HEK293 (cell line): ENCODE measurements around the gene KRT80.

Experiments
- SETDB1 ChIP-seq: IDR thresholded peaks from one replicate; pipeline ENCODE4 v1.6.1; 2017; ENCODE audit warnings: mild to moderate bottlenecking, low read length, moderate library complexity, mixed read lengths; ENCODE audit not compliant: insufficient read length
- ZNF146 ChIP-seq: fragments of 450-650 bp; formaldehyde crosslinking; IDR thresholded peaks from 2 replicates; pipeline ENCODE4 v1.5.1; 2016; ENCODE audit warnings: missing biosample characterization, missing genetic modification characterization
- ZNF184 ChIP-seq: fragments of 450-650 bp; IDR thresholded peaks from 2 replicates; pipeline ENCODE4 v1.5.1; 2018; ENCODE audit warnings: missing biosample characterization, mild to moderate bottlenecking, missing genetic modification characterization
- ZNF248 ChIP-seq: fragments of 450-650 bp; formaldehyde crosslinking; IDR thresholded peaks from 2 replicates; pipeline ENCODE4 v1.5.1; 2017; ENCODE audit warnings: missing biosample characterization, missing genetic modification characterization
- ZNF335 ChIP-seq: fragments of 450-650 bp; formaldehyde crosslinking; conservative IDR thresholded peaks from 2 replicates; pipeline ENCODE4 v1.5.1; 2016; ENCODE audit warnings: missing biosample characterization, missing genetic modification characterization
- ZNF585B ChIP-seq: fragments of 450-650 bp; formaldehyde crosslinking; IDR thresholded peaks from 2 replicates; pipeline ENCODE4 v1.5.1; 2016; ENCODE audit warnings: missing biosample characterization, missing genetic modification characterization
- TF ChIP-seq, protein P1 (sequence below): fragments of 450-650 bp; formaldehyde crosslinking; IDR thresholded peaks from 2 replicates; pipeline ENCODE4 v1.5.1; 2016; ENCODE audit warnings: missing biosample characterization, missing genetic modification characterization
- TF ChIP-seq, protein P2 (sequence below): fragments of 450-650 bp; formaldehyde crosslinking; IDR thresholded peaks from 2 replicates; pipeline ENCODE4 v1.5.1; 2016; ENCODE audit warnings: missing biosample characterization, missing genetic modification characterization

DNA sequence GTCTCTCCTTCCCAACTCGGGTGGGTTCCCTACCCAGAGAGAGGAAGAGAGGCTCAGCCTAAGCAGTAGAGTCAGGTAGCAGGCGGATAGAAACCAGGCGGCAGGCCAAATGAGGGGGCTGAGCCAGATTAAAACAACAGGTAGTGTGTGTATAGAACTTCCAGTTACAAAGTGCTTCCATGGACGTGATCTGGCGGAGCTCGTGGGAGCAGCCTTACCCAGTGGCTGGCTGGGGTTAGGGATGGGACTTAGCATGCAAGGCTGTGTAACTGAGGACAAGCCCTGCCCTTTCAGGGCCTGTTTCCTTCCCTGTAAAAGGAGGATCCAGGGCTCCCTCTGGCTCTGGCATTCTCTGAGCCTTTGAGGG is 8.3 kb downstream of the KRT80 start:
- TF ChIP-seq, protein P1, sequence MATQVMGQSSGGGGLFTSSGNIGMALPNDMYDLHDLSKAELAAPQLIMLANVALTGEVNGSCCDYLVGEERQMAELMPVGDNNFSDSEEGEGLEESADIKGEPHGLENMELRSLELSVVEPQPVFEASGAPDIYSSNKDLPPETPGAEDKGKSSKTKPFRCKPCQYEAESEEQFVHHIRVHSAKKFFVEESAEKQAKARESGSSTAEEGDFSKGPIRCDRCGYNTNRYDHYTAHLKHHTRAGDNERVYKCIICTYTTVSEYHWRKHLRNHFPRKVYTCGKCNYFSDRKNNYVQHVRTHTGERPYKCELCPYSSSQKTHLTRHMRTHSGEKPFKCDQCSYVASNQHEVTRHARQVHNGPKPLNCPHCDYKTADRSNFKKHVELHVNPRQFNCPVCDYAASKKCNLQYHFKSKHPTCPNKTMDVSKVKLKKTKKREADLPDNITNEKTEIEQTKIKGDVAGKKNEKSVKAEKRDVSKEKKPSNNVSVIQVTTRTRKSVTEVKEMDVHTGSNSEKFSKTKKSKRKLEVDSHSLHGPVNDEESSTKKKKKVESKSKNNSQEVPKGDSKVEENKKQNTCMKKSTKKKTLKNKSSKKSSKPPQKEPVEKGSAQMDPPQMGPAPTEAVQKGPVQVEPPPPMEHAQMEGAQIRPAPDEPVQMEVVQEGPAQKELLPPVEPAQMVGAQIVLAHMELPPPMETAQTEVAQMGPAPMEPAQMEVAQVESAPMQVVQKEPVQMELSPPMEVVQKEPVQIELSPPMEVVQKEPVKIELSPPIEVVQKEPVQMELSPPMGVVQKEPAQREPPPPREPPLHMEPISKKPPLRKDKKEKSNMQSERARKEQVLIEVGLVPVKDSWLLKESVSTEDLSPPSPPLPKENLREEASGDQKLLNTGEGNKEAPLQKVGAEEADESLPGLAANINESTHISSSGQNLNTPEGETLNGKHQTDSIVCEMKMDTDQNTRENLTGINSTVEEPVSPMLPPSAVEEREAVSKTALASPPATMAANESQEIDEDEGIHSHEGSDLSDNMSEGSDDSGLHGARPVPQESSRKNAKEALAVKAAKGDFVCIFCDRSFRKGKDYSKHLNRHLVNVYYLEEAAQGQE (tag by site-specific recombination), result no peak
- TF ChIP-seq ZNF146 (tag by site-specific recombination), result no peak
- TF ChIP-seq, protein P2, sequence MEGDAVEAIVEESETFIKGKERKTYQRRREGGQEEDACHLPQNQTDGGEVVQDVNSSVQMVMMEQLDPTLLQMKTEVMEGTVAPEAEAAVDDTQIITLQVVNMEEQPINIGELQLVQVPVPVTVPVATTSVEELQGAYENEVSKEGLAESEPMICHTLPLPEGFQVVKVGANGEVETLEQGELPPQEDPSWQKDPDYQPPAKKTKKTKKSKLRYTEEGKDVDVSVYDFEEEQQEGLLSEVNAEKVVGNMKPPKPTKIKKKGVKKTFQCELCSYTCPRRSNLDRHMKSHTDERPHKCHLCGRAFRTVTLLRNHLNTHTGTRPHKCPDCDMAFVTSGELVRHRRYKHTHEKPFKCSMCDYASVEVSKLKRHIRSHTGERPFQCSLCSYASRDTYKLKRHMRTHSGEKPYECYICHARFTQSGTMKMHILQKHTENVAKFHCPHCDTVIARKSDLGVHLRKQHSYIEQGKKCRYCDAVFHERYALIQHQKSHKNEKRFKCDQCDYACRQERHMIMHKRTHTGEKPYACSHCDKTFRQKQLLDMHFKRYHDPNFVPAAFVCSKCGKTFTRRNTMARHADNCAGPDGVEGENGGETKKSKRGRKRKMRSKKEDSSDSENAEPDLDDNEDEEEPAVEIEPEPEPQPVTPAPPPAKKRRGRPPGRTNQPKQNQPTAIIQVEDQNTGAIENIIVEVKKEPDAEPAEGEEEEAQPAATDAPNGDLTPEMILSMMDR (tag by site-specific recombination), result no peak
- no peak for TF ChIP-seq ZNF248 (tag by site-specific recombination)
- TF ChIP-seq ZNF585B, result no peak
- no peak for TF ChIP-seq SETDB1
- TF ChIP-seq ZNF335 (tag by site-specific recombination), result peak; percentile 53; the same call in 1 of the 2 replicates
- no peak for TF ChIP-seq ZNF184 (tag by site-specific recombination)
